ENCODE data around the gene DNAH9.

The DNAH9 gene

GRCh38 chr17:11739351-11739750 lies 141.1 kb downstream of the DNAH9 start:
- no peak overlapping the region for H3K4me3 ChIP-seq (ENCODE audit: low read length)
- no peak for TF ChIP-seq CTCF (conservative IDR thresholded peaks at IDR 0.05; ENCODE audit: low read depth, low read length)
- no peak for DNase-seq (ENCODE audit: low read depth)

GRCh38 chr17:11739848-11740247 lies 141.6 kb downstream of the DNAH9 start:
- no peak for DNase-seq (ENCODE audit: low read depth)
- no peak for TF ChIP-seq CTCF (conservative IDR thresholded peaks at IDR 0.05; ENCODE audit: low read depth, low read length)
- H3K4me3 ChIP-seq (ENCODE audit: low read length): no peak overlapping the region

DNA sequence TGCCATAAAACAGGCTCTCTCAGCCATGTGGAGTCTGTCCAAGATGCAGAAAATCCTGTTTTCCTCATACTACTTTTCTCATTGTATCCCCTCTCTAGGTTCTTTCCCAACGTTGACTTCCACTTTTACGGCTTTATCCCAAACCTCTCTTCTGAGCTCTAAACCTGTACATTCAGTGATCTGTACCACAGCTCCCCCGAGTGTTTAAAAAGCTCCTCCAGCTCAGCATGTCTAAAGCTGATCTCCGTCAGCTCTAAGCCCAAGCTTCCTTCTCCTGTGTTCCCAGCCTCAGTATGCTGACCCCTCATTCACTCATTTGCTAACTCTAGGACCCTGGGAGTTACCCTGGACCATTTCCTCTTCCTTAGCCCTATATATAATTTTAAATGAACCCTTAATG lies 144.6 kb downstream of the DNAH9 start:
- no peak for TF ChIP-seq CTCF (conservative IDR thresholded peaks at IDR 0.05; ENCODE audit: low read depth, low read length)
- no peak for DNase-seq (ENCODE audit: low read depth)
- H3K4me3 ChIP-seq (ENCODE audit: low read length): no peak overlapping the region

DNA sequence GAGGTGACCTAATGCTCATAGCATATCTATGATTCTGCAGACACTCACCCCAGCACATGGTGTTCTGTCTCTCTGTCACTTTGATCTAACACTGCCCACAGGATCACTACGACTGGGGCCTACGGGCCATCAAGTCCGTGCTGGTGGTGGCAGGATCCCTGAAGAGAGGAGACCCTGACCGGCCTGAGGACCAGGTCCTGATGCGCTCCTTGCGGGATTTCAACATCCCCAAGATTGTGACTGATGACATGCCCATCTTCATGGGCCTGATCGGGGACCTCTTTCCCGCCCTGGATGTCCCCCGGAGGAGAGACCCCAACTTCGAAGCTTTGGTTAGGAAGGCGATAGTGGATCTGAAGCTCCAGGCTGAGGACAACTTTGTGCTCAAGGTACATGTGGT lies 146.4 kb downstream of the DNAH9 start:
- DNase-seq (ENCODE audit: low read depth): no peak
- no peak overlapping the region for H3K4me3 ChIP-seq (ENCODE audit: low read length)
- TF ChIP-seq CTCF (conservative IDR thresholded peaks at IDR 0.05; ENCODE audit: low read depth, low read length): no peak

- no peak for DNase-seq (ENCODE audit: low read depth)
- no peak overlapping the region for H3K4me3 ChIP-seq (ENCODE audit: low read length)
- TF ChIP-seq CTCF (conservative IDR thresholded peaks at IDR 0.05; ENCODE audit: low read depth, low read length): no peak
Measured at GRCh38 chr17:11747441-11747840, 149.2 kb downstream of the DNAH9 start.

DNA sequence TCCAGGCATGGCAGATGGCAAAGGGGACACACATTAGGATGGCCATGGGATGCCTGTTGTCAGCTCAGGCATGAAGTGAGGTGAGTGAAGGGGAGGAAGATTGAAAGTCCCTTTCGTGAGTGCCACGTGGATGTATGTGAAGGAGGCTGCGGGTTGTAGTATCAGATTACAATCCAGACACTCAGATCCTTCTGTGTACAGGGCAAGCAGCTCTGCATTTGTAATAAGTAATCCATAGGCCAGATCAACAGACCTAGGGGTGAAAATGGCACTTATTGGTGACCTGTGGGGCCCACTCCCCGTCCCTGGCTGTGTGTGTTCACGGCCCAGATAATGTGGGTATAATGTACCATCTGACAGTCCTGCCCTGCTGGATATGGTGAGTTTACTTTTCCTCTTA lies 159.5 kb downstream of the DNAH9 start:
- no peak overlapping the region for H3K4me3 ChIP-seq (ENCODE audit: low read length)
- DNase-seq (ENCODE audit: low read depth): no peak
- no peak for TF ChIP-seq CTCF (conservative IDR thresholded peaks at IDR 0.05; ENCODE audit: low read depth, low read length)

GRCh38 chr17:11768106-11768505 lies 169.8 kb downstream of the DNAH9 start:
- no peak overlapping the region for H3K4me3 ChIP-seq (ENCODE audit: low read length)
- no peak for TF ChIP-seq CTCF (conservative IDR thresholded peaks at IDR 0.05; ENCODE audit: low read depth, low read length)
- no peak for DNase-seq (ENCODE audit: low read depth)

Measured in retinal pigment epithelial cell (primary cell).